ENCODE measurements around the gene ATP7B. TPM values are rescaled to one million over a fixed set of nuclear protein-coding genes. Genes with fewer than 3 reads are reported as not detected.
A peak's percentile ranks its signal among the peaks of the same experiment; 100 is the strongest.
"Not testable (repeated sequence)": the region's sequence is repeated elsewhere in the genome, so short reads cannot be mapped to it uniquely, and the experiment has no call there.

The ATP7B gene
- 0.15 TPM for polyA plus RNA-seq (2012; ENCODE audit: low read depth, missing spikeins)

DNA sequence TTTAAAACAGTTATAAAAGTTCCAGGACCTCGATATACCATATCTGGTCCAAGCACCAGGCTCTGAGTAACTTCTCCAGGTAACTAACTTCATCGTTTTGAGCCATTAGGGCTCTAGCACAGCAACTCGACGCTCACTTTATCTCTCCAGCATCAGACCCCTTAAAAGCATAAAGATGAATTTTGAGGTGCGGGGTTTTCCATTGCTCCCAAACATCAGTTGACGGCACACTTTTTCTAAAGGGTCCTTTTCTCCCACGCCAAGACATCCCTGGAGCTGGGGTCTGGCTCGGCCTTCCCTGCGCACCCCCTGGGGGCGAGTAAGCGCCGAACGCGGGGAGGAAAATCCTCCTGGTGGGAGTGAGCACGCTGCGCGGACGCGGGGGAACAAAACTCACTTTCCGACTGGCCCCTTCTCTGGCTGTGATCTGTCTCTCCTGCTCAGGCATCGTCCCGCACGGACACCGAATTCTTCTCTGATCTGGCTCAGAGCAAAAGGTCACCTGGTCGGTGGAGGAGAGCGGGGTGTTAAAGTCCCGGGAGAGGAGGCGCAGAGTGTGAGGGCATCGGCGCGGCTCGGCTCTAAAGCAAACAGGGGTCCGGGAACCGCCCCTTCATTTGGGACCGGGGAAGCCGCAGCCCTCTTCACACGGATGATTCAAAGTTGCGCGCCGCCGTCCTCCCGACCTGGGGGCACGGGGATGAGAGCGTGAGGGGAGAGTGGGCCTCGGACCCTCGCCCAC lies at the start of gene ATP7B:
Gene ATP7B, minus strand, starts transcription at position 561 of the 742 bp plus-strand sequence. Its CDS starts 113 bp downstream, at position 448.
- no peak for TF ChIP-seq SPI1 (IDR thresholded peaks at IDR 0.05; ENCODE audit: low read depth, low read length)
- DNase-seq (ENCODE audit: insufficient read length, low spot score) (peak; percentile 12), FAIRE-seq (no peak)

GRCh38 chr13:52053460-52053859 lies 42.2 kb upstream of the ATP7B start:
- no peak for DNase-seq (ENCODE audit: insufficient read length, low spot score)
- TF ChIP-seq POLR2A (IDR thresholded peaks at IDR 0.05; ENCODE audit: low read depth, low read length) (no peak), PAX5 (IDR thresholded peaks at IDR 0.05; ENCODE audit: insufficient read depth, low read length, severe bottlenecking) (no peak), POLR2AphosphoS5 (IDR thresholded peaks at IDR 0.05; ENCODE audit: low read depth, low read length) (no peak), TAF1 (IDR thresholded peaks at IDR 0.05; ENCODE audit: low read depth, low read length) (no peak), POU2F2 (IDR thresholded peaks at IDR 0.05; ENCODE audit: low read depth, low read length) (no peak), SPI1 (IDR thresholded peaks at IDR 0.05; ENCODE audit: low read depth, low read length) (no peak)
- no peak for FAIRE-seq

GRCh38 chr13:52051400-52051799 lies 40.1 kb upstream of the ATP7B start:
- FAIRE-seq (no peak), DNase-seq (ENCODE audit: insufficient read length, low spot score) (no peak)
- TF ChIP-seq POLR2AphosphoS5 (IDR thresholded peaks at IDR 0.05; ENCODE audit: low read depth, low read length): no peak
- no peak for TF ChIP-seq TAF1 (IDR thresholded peaks at IDR 0.05; ENCODE audit: low read depth, low read length)
- TF ChIP-seq POU2F2 (IDR thresholded peaks at IDR 0.05; ENCODE audit: low read depth, low read length): no peak
- no peak for TF ChIP-seq PAX5 (IDR thresholded peaks at IDR 0.05; ENCODE audit: insufficient read depth, low read length, severe bottlenecking)
- TF ChIP-seq SPI1 (IDR thresholded peaks at IDR 0.05; ENCODE audit: low read depth, low read length): no peak
- TF ChIP-seq POLR2A (IDR thresholded peaks at IDR 0.05; ENCODE audit: low read depth, low read length): no peak

- TF ChIP-seq TAF1 (IDR thresholded peaks at IDR 0.05; ENCODE audit: low read depth, low read length): no peak
- no peak for TF ChIP-seq PAX5 (IDR thresholded peaks at IDR 0.05; ENCODE audit: insufficient read depth, low read length, severe bottlenecking)
- no peak for TF ChIP-seq POLR2AphosphoS5 (IDR thresholded peaks at IDR 0.05; ENCODE audit: low read depth, low read length)
- no peak for TF ChIP-seq SPI1 (IDR thresholded peaks at IDR 0.05; ENCODE audit: low read depth, low read length)
- TF ChIP-seq POLR2A (IDR thresholded peaks at IDR 0.05; ENCODE audit: low read depth, low read length): no peak
- no peak for TF ChIP-seq POU2F2 (IDR thresholded peaks at IDR 0.05; ENCODE audit: low read depth, low read length)
- FAIRE-seq (no peak), DNase-seq (ENCODE audit: insufficient read length, low spot score) (no peak)
Observed at GRCh38 chr13:52048516-52048915, 37.3 kb upstream of the ATP7B start.

GRCh38 chr13:52047463-52047862 lies 36.2 kb upstream of the ATP7B start:
- no peak for FAIRE-seq
- no peak for TF ChIP-seq POLR2AphosphoS5 (IDR thresholded peaks at IDR 0.05; ENCODE audit: low read depth, low read length)
- no peak for TF ChIP-seq TAF1 (IDR thresholded peaks at IDR 0.05; ENCODE audit: low read depth, low read length)
- no peak for DNase-seq (ENCODE audit: insufficient read length, low spot score)

GRCh38 chr13:52043675-52044074 lies 32.4 kb upstream of the ATP7B start:
- no peak for TF ChIP-seq TAF1 (IDR thresholded peaks at IDR 0.05; ENCODE audit: low read depth, low read length)
- no peak for TF ChIP-seq PAX5 (IDR thresholded peaks at IDR 0.05; ENCODE audit: insufficient read depth, low read length, severe bottlenecking)
- TF ChIP-seq POLR2A (IDR thresholded peaks at IDR 0.05; ENCODE audit: low read depth, low read length): no peak
- TF ChIP-seq SPI1 (IDR thresholded peaks at IDR 0.05; ENCODE audit: low read depth, low read length): no peak
- TF ChIP-seq POLR2AphosphoS5 (IDR thresholded peaks at IDR 0.05; ENCODE audit: low read depth, low read length): no peak
- TF ChIP-seq POU2F2 (IDR thresholded peaks at IDR 0.05; ENCODE audit: low read depth, low read length): no peak
- FAIRE-seq: no peak

GRCh38 chr13:52036037-52036436 lies 24.8 kb upstream of the ATP7B start:
- TF ChIP-seq TAF1 (IDR thresholded peaks at IDR 0.05; ENCODE audit: low read depth, low read length) (no peak), POLR2A (IDR thresholded peaks at IDR 0.05; ENCODE audit: low read depth, low read length) (no peak), SPI1 (IDR thresholded peaks at IDR 0.05; ENCODE audit: low read depth, low read length) (no peak), POU2F2 (IDR thresholded peaks at IDR 0.05; ENCODE audit: low read depth, low read length) (no peak)
- FAIRE-seq (no peak), DNase-seq (ENCODE audit: insufficient read length, low spot score) (no peak)

More at GRCh38 chr13:52043675-52044074, 32.4 kb upstream of the ATP7B start:
- no peak for DNase-seq (ENCODE audit: insufficient read length, low spot score)

DNA sequence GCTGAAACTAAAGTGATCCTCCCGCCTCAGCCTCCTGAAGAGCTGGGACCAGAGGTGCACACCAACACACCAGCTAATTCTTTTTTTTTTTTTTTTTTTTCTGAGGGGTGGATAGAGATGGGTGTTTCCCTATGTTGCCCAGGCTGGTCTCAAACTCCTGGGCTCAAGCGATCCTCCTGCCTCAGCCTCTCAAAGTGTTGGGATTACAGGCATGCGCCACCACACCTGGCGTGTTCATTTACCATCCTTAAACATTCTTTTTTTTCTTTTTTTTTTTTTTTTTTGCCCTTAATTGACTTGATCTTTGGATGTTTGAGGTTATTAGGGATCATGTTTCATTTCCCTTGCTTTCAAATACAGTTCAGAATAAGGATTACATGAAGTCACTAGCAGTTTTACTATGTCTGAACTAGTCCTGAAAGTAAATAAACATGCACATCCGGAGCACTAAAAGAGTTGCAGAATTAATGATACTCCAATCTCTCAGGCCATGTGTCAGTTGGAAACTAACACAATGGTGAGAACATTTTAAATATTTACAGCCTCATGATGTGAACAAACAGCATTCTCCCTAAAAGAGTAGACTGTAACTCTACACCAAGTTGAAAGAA lies 23.5 kb upstream of the ATP7B start:
- DNase-seq (ENCODE audit: insufficient read length, low spot score): no peak
- no peak for TF ChIP-seq POLR2AphosphoS5 (IDR thresholded peaks at IDR 0.05; ENCODE audit: low read depth, low read length)
- TF ChIP-seq PAX5 (IDR thresholded peaks at IDR 0.05; ENCODE audit: insufficient read depth, low read length, severe bottlenecking): no peak
- no peak for FAIRE-seq

- no peak for DNase-seq (ENCODE audit: insufficient read length, low spot score)
- TF ChIP-seq POLR2A (IDR thresholded peaks at IDR 0.05; ENCODE audit: low read depth, low read length) (no peak), PAX5 (IDR thresholded peaks at IDR 0.05; ENCODE audit: insufficient read depth, low read length, severe bottlenecking) (no peak), POLR2AphosphoS5 (IDR thresholded peaks at IDR 0.05; ENCODE audit: low read depth, low read length) (no peak), TAF1 (IDR thresholded peaks at IDR 0.05; ENCODE audit: low read depth, low read length) (no peak), SPI1 (IDR thresholded peaks at IDR 0.05; ENCODE audit: low read depth, low read length) (no peak), POU2F2 (IDR thresholded peaks at IDR 0.05; ENCODE audit: low read depth, low read length) (no peak)
- no peak for FAIRE-seq
Observed at GRCh38 chr13:52033039-52033438, 21.8 kb upstream of the ATP7B start.

GRCh38 chr13:52030401-52030800 lies 19.2 kb upstream of the ATP7B start:
- not testable (repeated sequence) for DNase-seq (ENCODE audit: insufficient read length, low spot score); FAIRE-seq
